Hepatocyte (in vitro differentiated cells): ENCODE measurements around the gene C3orf22. TPM values are rescaled to one million over a fixed set of nuclear protein-coding genes. Genes with fewer than 3 reads are reported as not detected.

Experiments used
- DNase-seq: peaks from one replicate; pipeline ENCODE4 v3.0.0-alpha.2; 2016; ENCODE audit warnings: low spot score
- H2AFZ ChIP-seq: fragments of 200-600 bp; sonication (generic); 2 replicates; pipeline ENCODE4 v1.6.0; 2016; ENCODE audit warnings: antibody characterized with exemption, mild to moderate bottlenecking
- H3K27ac ChIP-seq: fragments of 200-600 bp; sonication (generic); 2 replicates; pipeline ENCODE4 v1.5.1; 2016; ENCODE audit warnings: mild to moderate bottlenecking
- H3K27me3 ChIP-seq: fragments of 200-600 bp; sonication (generic); 2 replicates; pipeline ENCODE4 v1.6.1; 2016
- H3K36me3 ChIP-seq: fragments of 200-600 bp; sonication (generic); replicated peaks from 2 replicates; pipeline ENCODE4 v1.5.1; 2016; ENCODE audit warnings: low read depth; ENCODE audit not compliant: insufficient read depth
- H3K4me1 ChIP-seq: fragments of 200-600 bp; sonication (generic); 2 replicates; pipeline ENCODE4 v1.5.1; 2016; ENCODE audit warnings: mild to moderate bottlenecking, moderate library complexity; ENCODE audit not compliant: insufficient read depth
- H3K4me2 ChIP-seq: fragments of 200-600 bp; sonication (generic); 2 replicates; pipeline ENCODE4 v1.6.0; 2016
- H3K4me3 ChIP-seq: fragments of 200-600 bp; sonication (generic); 2 replicates; pipeline ENCODE4 v1.5.1; 2016; ENCODE audit warnings: mild to moderate bottlenecking
- H3K79me2 ChIP-seq: fragments of 200-600 bp; sonication (generic); 2 replicates; pipeline ENCODE4 v1.6.0; 2017; ENCODE audit warnings: mild to moderate bottlenecking
- H3K9me2 ChIP-seq: fragments of 200-600 bp; sonication (generic); replicated peaks from 2 replicates; pipeline ENCODE4 v1.6.0; 2017; ENCODE audit warnings: mild to moderate bottlenecking; ENCODE audit not compliant: insufficient read depth
- H3K9me3 ChIP-seq: fragments of 200-600 bp; sonication (generic); 2 replicates; pipeline ENCODE4 v1.5.1; 2016; ENCODE audit warnings: low read depth, mild to moderate bottlenecking
- H4K20me1 ChIP-seq: fragments of 200-600 bp; sonication (generic); 2 replicates; pipeline ENCODE4 v1.6.0; 2016; ENCODE audit warnings: mild to moderate bottlenecking; ENCODE audit not compliant: insufficient read depth, poor library complexity, severe bottlenecking
- CTCF ChIP-seq: fragments of 200-600 bp; sonication (generic); IDR thresholded peaks from 2 replicates; pipeline ENCODE4 v1.5.1; 2016; ENCODE audit warnings: antibody characterized with exemption, mild to moderate bottlenecking; ENCODE audit not compliant: poor library complexity
- EZH2 ChIP-seq: fragments of 200-600 bp; sonication (generic); IDR thresholded peaks from 2 replicates; pipeline ENCODE4 v1.6.1; 2016; ENCODE audit warnings: antibody characterized with exemption, mild to moderate bottlenecking, borderline replicate concordance
- EZH2phosphoT487 ChIP-seq: fragments of 200-600 bp; sonication (generic); IDR thresholded peaks from one replicate; pipeline ENCODE4 v1.6.1; 2018; ENCODE audit warnings: antibody characterized with exemption, mild to moderate bottlenecking, low read depth, moderate library complexity; ENCODE audit not compliant: unreplicated experiment, severe bottlenecking
- WGBS: methylation state at CpG from one replicate; pipeline ENCODE4 v1.1.6; 2016; ENCODE audit warnings: low lambda C conversion rate; ENCODE audit errors: missing lambda C conversion rate; 5-methylcytosine and 5-hydroxymethylcytosine counted together
- polyA plus RNA-seq: library from polyadenylated mRNA; unstranded; fragments of >200 nt; fragmentation: Nextera tagmentation; extraction: Ambion mirVana; gene quantifications from 2 replicates; pipeline ENCODE4 v1.2.1, GENCODE V29; 2016
- total RNA-seq: library from RNA; depleted of rRNA; stranded (reverse); fragments of >200 nt; gene quantifications from 2 replicates; pipeline ENCODE4 v1.2.3, GENCODE V29; 2014

Gene C3orf22
- total and polyA plus RNA-seq, 2 experiments from 2014 or later = not detected

GRCh38 chr3:126529585-126530170 is 29.1 kb downstream of the C3orf22 start:
- Histone ChIP-seq H2AFZ (no peak overlapping the region), H3K4me2 (peak overlapping the region; percentile 43), H3K79me2 (peaks cover 20% of the 10 kb centered on the region), H3K27me3 (peaks cover 9% of the 10 kb centered on the region), H3K36me3 (no peaks in the 10 kb centered on the region), H3K4me3 (no peak overlapping the region), H3K4me1 (peaks cover 35% of the 10 kb centered on the region), H3K27ac (peak overlapping the region; percentile 84), H3K9me2 (no peaks in the 10 kb centered on the region), H3K9me3 (no peaks in the 10 kb centered on the region), H4K20me1 (no peaks in the 10 kb centered on the region)
- WGBS = 83% methylated on average over 7 of the region's 7 CpGs
- TF ChIP-seq EZH2 (no peak), EZH2phosphoT487 (no peak)
- DNase-seq = no peak

- H4K20me1 ChIP-seq = no peaks in the 10 kb centered on the region
- WGBS = 54% methylated on average over 14 of the region's 14 CpGs
- no peak overlapping the region for H2AFZ ChIP-seq
- peak; percentile 89 for DNase-seq
- peaks cover 20% of the 10 kb centered on the region for H3K79me2 ChIP-seq
- no peaks in the 10 kb centered on the region for H3K9me3 ChIP-seq
- H3K4me2 ChIP-seq = peak overlapping the region; percentile 43
- H3K9me2 ChIP-seq = no peaks in the 10 kb centered on the region
- H3K4me3 ChIP-seq = no peak overlapping the region
- TF ChIP-seq CTCF (peak; percentile 43), EZH2phosphoT487 (no peak)
- H3K4me1 ChIP-seq = peaks cover 39% of the 10 kb centered on the region
- H3K27ac ChIP-seq = peak overlapping the region; percentile 86
- H3K27me3 ChIP-seq = peaks cover 13% of the 10 kb centered on the region
- H3K36me3 ChIP-seq = no peaks in the 10 kb centered on the region
These were observed 29.8 kb downstream of the C3orf22 start for GRCh38 chr3:126528800-126529541.

GRCh38 chr3:126528419-126528799 is 30.3 kb downstream of the C3orf22 start:
- Histone ChIP-seq H3K4me3 (no peak overlapping the region), H3K4me1 (peaks cover 44% of the 10 kb centered on the region), H3K36me3 (no peaks in the 10 kb centered on the region), H3K27ac (peak overlapping the region; percentile 86), H3K79me2 (peaks cover 17% of the 10 kb centered on the region), H3K9me2 (no peaks in the 10 kb centered on the region), H2AFZ (no peak overlapping the region), H3K9me3 (no peaks in the 10 kb centered on the region), H3K4me2 (no peak overlapping the region), H4K20me1 (no peaks in the 10 kb centered on the region), H3K27me3 (peaks cover 15% of the 10 kb centered on the region)
- DNase-seq = no peak
- WGBS = 70% methylated on average over 5 of the region's 5 CpGs
- TF ChIP-seq EZH2 (no peak), CTCF (no peak), EZH2phosphoT487 (no peak)

GRCh38 chr3:126527455-126528211 is 31.1 kb downstream of the C3orf22 start:
- Histone ChIP-seq H3K4me3 (no peak overlapping the region), H3K36me3 (no peaks in the 10 kb centered on the region), H3K4me1 (peaks cover 48% of the 10 kb centered on the region), H3K27ac (peak overlapping the region; percentile 86), H2AFZ (no peak overlapping the region), H3K4me2 (no peak overlapping the region), H3K9me3 (no peaks in the 10 kb centered on the region), H3K9me2 (no peaks in the 10 kb centered on the region), H3K27me3 (peaks cover 10% of the 10 kb centered on the region), H3K79me2 (peaks cover 13% of the 10 kb centered on the region), H4K20me1 (no peaks in the 10 kb centered on the region)
- TF ChIP-seq EZH2phosphoT487 = no peak
- no peak for TF ChIP-seq EZH2
- no peak for TF ChIP-seq CTCF
- DNase-seq = no peak
- 76% methylated on average over 6 of the region's 6 CpGs for WGBS
